BLaER1 treated with 17β-estradiol and CSF1 and Interleukin-3, amounts not matched to agents 10 nM and 100 nM (cell line): ENCODE measurements around the gene GNB1.
"Not testable (repeated sequence)": the region's sequence is repeated elsewhere in the genome, so short reads cannot be mapped to it uniquely, and the experiment has no call there.

Source experiments
- H3K27ac ChIP-seq, 11 experiments: shearing (Covaris generic); formaldehyde crosslinking; 2 replicates each; pipeline ENCODE4 v1.8.1; 2022
- H3K27me3 ChIP-seq, 11 experiments: shearing (Covaris generic); formaldehyde crosslinking; 2 replicates each; pipeline ENCODE4 v1.8.1; 2022
- H3K36me3 ChIP-seq, 11 experiments: shearing (Covaris generic); formaldehyde crosslinking; 2 replicates each; pipeline ENCODE4 v1.8.1; 2022
- H3K4me1 ChIP-seq, 10 experiments: shearing (Covaris generic); formaldehyde crosslinking; 2 replicates each; pipeline ENCODE4 v1.8.1; 2022
- H3K4me2 ChIP-seq, 11 experiments: shearing (Covaris generic); formaldehyde crosslinking; 2 replicates each; pipeline ENCODE4 v1.8.1; 2022
- H3K4me3 ChIP-seq, 10 experiments: shearing (Covaris generic); formaldehyde crosslinking; 2 replicates each; pipeline ENCODE4 v1.8.1; 2022
- H3K9ac ChIP-seq, 11 experiments: shearing (Covaris generic); formaldehyde crosslinking; 2 replicates each; pipeline ENCODE4 v1.8.1; 2022
- H3K9me3 ChIP-seq, 11 experiments: shearing (Covaris generic); formaldehyde crosslinking; replicated peaks in 1 of 11; 2 replicates each; pipeline ENCODE4 v1.8.1; 2022
- H4K20me1 ChIP-seq, 11 experiments: shearing (Covaris generic); formaldehyde crosslinking; 2 replicates each; pipeline ENCODE4 v1.8.1; 2022
- Cebpa-rat ChIP-seq, 11 experiments: shearing (Covaris generic); IDR thresholded peaks; 2 replicates each; pipeline ENCODE4 v1.8.1; 2022

Gene GNB1

GRCh38 chr1:1857096-1857703, 33.7 kb downstream of the GNB1 start:
- Histone ChIP-seq H3K9me3 (no peaks in the 10 kb centered on the region), H3K27ac (peak overlapping the region in 6 of 11 experiments; percentile 23 to 73 (median 54); a peak in 9 of 22 replicates), H3K27me3 (no peaks in the 10 kb centered on the region), H3K4me2 (peak overlapping the region; percentile 60 to 96 (median 78)), H3K9ac (peak overlapping the region in 3 of 11 experiments; percentile 32 to 44 (median 39); a peak in 3 of 22 replicates), H3K4me3 (0 out of 20 replicates have a peak overlapping the region, but pooled peaks of 1 of the 10 experiments have one; percentile 24), H3K4me1 (peaks cover 84 to 99% (median 92%) of the 10 kb centered on the region in 10 experiments), H3K36me3 (peaks cover 20 to 70% (median 43%) of the 10 kb centered on the region in 11 experiments), H4K20me1 (peaks cover 100% of the 10 kb centered on the region in 11 experiments)
- TF ChIP-seq Cebpa-rat (IDR thresholded peaks at IDR 0.05): no peak

- Histone ChIP-seq H3K4me2 (peak overlapping the region in 7 of 11 experiments; percentile 10 to 96 (median 79); a peak in 14 of 22 replicates), H3K4me1 (peaks cover 73 to 90% (median 82%) of the 10 kb centered on the region in 10 experiments), H3K27ac (peak overlapping the region in 2 of 11 experiments; percentile 14 to 30; a peak in 2 of 22 replicates), H3K36me3 (peaks cover 21 to 80% (median 54%) of the 10 kb centered on the region in 11 experiments), H4K20me1 (peaks cover 100% of the 10 kb centered on the region in 11 experiments), H3K9ac (peak overlapping the region in 1 of 11 experiments; percentile 4; a peak in 2 of 22 replicates)
- not testable (repeated sequence) for H3K9me3 ChIP-seq, H3K4me3 ChIP-seq, H3K27me3 ChIP-seq
Measured at GRCh38 chr1:1856161-1856560, 34.7 kb downstream of the GNB1 start.

GRCh38 chr1:1853593-1854257, 37.2 kb downstream of the GNB1 start:
- peak overlapping the region in 7 of 11 experiments; percentile 0 to 45 (median 25); a peak in 7 of 22 replicates for H3K4me2 ChIP-seq
- TF ChIP-seq Cebpa-rat (IDR thresholded peaks at IDR 0.05): no peak
- H3K27ac ChIP-seq: peak overlapping the region in 2 of 11 experiments; percentile 4 to 14; a peak in 1 of 22 replicates
- no peaks in the 10 kb centered on the region for H3K27me3 ChIP-seq
- no peaks in the 10 kb centered on the region for H3K9me3 ChIP-seq
- peak overlapping the region in 4 of 11 experiments; percentile 9 to 44 (median 21); a peak in 2 of 22 replicates for H3K9ac ChIP-seq
- no peak overlapping the region for H3K4me3 ChIP-seq
- H4K20me1 ChIP-seq: peaks cover 100% of the 10 kb centered on the region in 11 experiments
- peaks cover 29 to 99% (median 69%) of the 10 kb centered on the region in 11 experiments for H3K36me3 ChIP-seq
- peaks cover 69 to 90% (median 80%) of the 10 kb centered on the region in 10 experiments for H3K4me1 ChIP-seq

GRCh38 chr1:1852619-1853414, 38.1 kb downstream of the GNB1 start:
- no peak for TF ChIP-seq Cebpa-rat (IDR thresholded peaks at IDR 0.05)
- Histone ChIP-seq H3K4me2 (peak overlapping the region in 4 of 11 experiments; percentile 3 to 20 (median 14); a peak in 1 of 22 replicates), H4K20me1 (peaks cover 100% of the 10 kb centered on the region in 11 experiments), H3K36me3 (peaks cover 29 to 99% (median 78%) of the 10 kb centered on the region in 11 experiments), H3K9me3 (no peaks in the 10 kb centered on the region), H3K9ac (peak overlapping the region in 1 of 11 experiments; percentile 44; a peak in 1 of 22 replicates), H3K27me3 (no peaks in the 10 kb centered on the region), H3K27ac (peak overlapping the region in 2 of 11 experiments; percentile 2 to 29; a peak in 3 of 22 replicates), H3K4me1 (peaks cover 69 to 90% (median 80%) of the 10 kb centered on the region in 10 experiments), H3K4me3 (no peak overlapping the region)

GRCh38 chr1:1847890-1848289, 43.0 kb downstream of the GNB1 start:
- Histone ChIP-seq H3K4me1 (peaks cover 69 to 95% (median 85%) of the 10 kb centered on the region in 10 experiments), H4K20me1 (peaks cover 100% of the 10 kb centered on the region in 11 experiments), H3K9me3 (no peaks in the 10 kb centered on the region), H3K9ac (peak overlapping the region in 2 of 11 experiments; percentile 14 to 28; a peak in 2 of 22 replicates), H3K4me2 (peak overlapping the region; percentile 11 to 91 (median 44); a peak in 19 of 22 replicates), H3K36me3 (peaks cover 24 to 78% (median 63%) of the 10 kb centered on the region in 11 experiments), H3K27me3 (no peaks in the 10 kb centered on the region), H3K4me3 (no peak overlapping the region), H3K27ac (peak overlapping the region in 7 of 11 experiments; percentile 13 to 41 (median 25); a peak in 6 of 22 replicates)
- TF ChIP-seq Cebpa-rat (IDR thresholded peaks at IDR 0.05): no peak

- Histone ChIP-seq H3K4me2 (peak overlapping the region; percentile 6 to 91 (median 44); a peak in 18 of 22 replicates), H3K4me1 (peaks cover 72 to 95% (median 88%) of the 10 kb centered on the region in 10 experiments), H3K9me3 (no peaks in the 10 kb centered on the region), H3K4me3 (no peak overlapping the region), H3K27ac (peak overlapping the region in 9 of 11 experiments; percentile 0 to 52 (median 25); a peak in 14 of 22 replicates), H3K27me3 (no peaks in the 10 kb centered on the region), H3K9ac (peak overlapping the region in 8 of 11 experiments; percentile 3 to 46 (median 22); a peak in 8 of 22 replicates), H3K36me3 (peaks cover 18 to 72% (median 57%) of the 10 kb centered on the region in 11 experiments), H4K20me1 (peaks cover 100% of the 10 kb centered on the region in 11 experiments)
- TF ChIP-seq Cebpa-rat (IDR thresholded peaks at IDR 0.05): no peak
Measured at GRCh38 chr1:1847061-1847850, 43.6 kb downstream of the GNB1 start.

- Histone ChIP-seq H3K4me3 (no peak overlapping the region), H3K27me3 (no peaks in the 10 kb centered on the region), H3K4me1 (peaks cover 80 to 98% (median 95%) of the 10 kb centered on the region in 10 experiments), H3K27ac (peak overlapping the region in 9 of 11 experiments; percentile 0 to 52 (median 25); a peak in 9 of 22 replicates), H3K9me3 (no peaks in the 10 kb centered on the region), H3K36me3 (peaks cover 17 to 64% (median 49%) of the 10 kb centered on the region in 11 experiments; a peak in 21 of 22 replicates), H4K20me1 (peaks cover 100% of the 10 kb centered on the region in 11 experiments), H3K4me2 (peak overlapping the region; percentile 6 to 91 (median 44); a peak in 19 of 22 replicates), H3K9ac (peak overlapping the region in 8 of 11 experiments; percentile 3 to 46 (median 22); a peak in 5 of 22 replicates)
- no peak for TF ChIP-seq Cebpa-rat (IDR thresholded peaks at IDR 0.05)
Measured at GRCh38 chr1:1846386-1846918, 44.4 kb downstream of the GNB1 start.
